Heart right ventricle (tissue), 16 donors: ENCODE results near the gene NBEA. TPM values are rescaled to one million over a fixed set of nuclear protein-coding genes. Genes with fewer than 3 reads are reported as not detected.
"Not testable (repeated sequence)": the region's sequence is repeated elsewhere in the genome, so short reads cannot be mapped to it uniquely, and the experiment has no call there.

Source experiments
- ATAC-seq, 8 donors: fragments of 200-7000 bp; cut with Tn5 transposase; one replicate each; pipeline ENCODE4 v1.9.1; 2020; ENCODE audit warnings: mild to moderate bottlenecking in 8 of 8, moderate library complexity in 8 of 8, moderate number of reproducible peaks in 1 of 8
- DNase-seq, 2 donors: peaks; one replicate each; pipeline ENCODE4 v3.0.0-alpha.2; 2020
- H3K27ac ChIP-seq, 10 donors: fragments of 200-600 bp; sonication (generic) in 2 of 10; one replicate each; pipeline versions ENCODE4 v1.5.0 to v1.8.0; 2020 to 2022; ENCODE audit warnings: mild to moderate bottlenecking in 3 of 10
- H3K27me3 ChIP-seq, 7 donors: fragments of 200-600 bp; one replicate each; pipeline ENCODE4 v1.8.0; 2021 to 2022; ENCODE audit warnings: mild to moderate bottlenecking in 2 of 7
- H3K36me3 ChIP-seq, 9 donors: fragments of 200-600 bp; sonication (generic) in 1 of 9; one replicate each; pipeline versions ENCODE4 v1.5.0 to v1.8.0; 2020 to 2022; ENCODE audit warnings: mild to moderate bottlenecking in 2 of 9
- H3K4me1 ChIP-seq, 9 donors: fragments of 200-600 bp; sonication (generic) in 1 of 9; one replicate each; pipeline versions ENCODE4 v1.5.0 to v1.8.0; 2020 to 2022; ENCODE audit warnings: mild to moderate bottlenecking in 4 of 9
- H3K4me3 ChIP-seq, 10 donors: fragments of 200-600 bp; sonication (generic) in 2 of 10; one replicate each; pipeline versions ENCODE4 v1.5.0 to v1.8.0; 2020 to 2022; ENCODE audit warnings: mild to moderate bottlenecking in 7 of 10, moderate library complexity in 2 of 10
- H3K9me3 ChIP-seq, 11 donors: fragments of 200-600 bp in 10 of 11; sonication (generic) in 2 of 11; one replicate each; pipeline versions ENCODE4 v1.5.0 to v1.8.0; 2013 to 2022; ENCODE audit warnings: mild to moderate bottlenecking in 2 of 11, control low read depth in 1 of 11, moderate library complexity in 1 of 11
- CTCF ChIP-seq, 9 donors: fragments of 200-600 bp; sonication (generic) in 2 of 9; IDR thresholded peaks; one replicate each; pipeline versions ENCODE4 v1.5.0 to v1.8.0; 2021 to 2022; ENCODE audit warnings: antibody characterized with exemption in 9 of 9, mild to moderate bottlenecking in 5 of 9, moderate library complexity in 1 of 9
- WGBS, 2 donors: extraction: QIAGEN DNeasy Blood & Tissue Kit; methylation state at CpG; one replicate each; pipeline ENCODE4 v1.1.7; 2013; ENCODE audit warnings: inconsistent platforms in 1 of 2; 5-methylcytosine and 5-hydroxymethylcytosine counted together
- intact Hi-C, 10 donors: fragments of 100-400 bp; cut with DNase I; formaldehyde crosslinking; loops; one replicate each; pipeline versions ENCODE4 v1.11.1 to v1.14.2; 2022
- polyA plus RNA-seq, 2 donors: library from polyadenylated mRNA; stranded (reverse); fragments of 200-250 nt; gene quantifications; one replicate each; pipeline ENCODE4 v1.2.3, GENCODE V29; 2013
- total RNA-seq, 10 donors: library from RNA; stranded (reverse); fragmentation: NEBNext Ultra II Directional in 3 of 10; extraction: Animal tissue kit (Norgen Biotek cat#: 25700) in 3 of 10; gene quantifications; one replicate each; pipeline versions ENCODE4 v1.2.1 to v1.2.4, GENCODE V29; 2021 to 2023
- donor health status: Arrhythmogenic right ventricular cardiomyopathy.
- donor health status: ischemic (EF 13 %, LVEDD 7.1; RV severe dilation, severe dysfunction).
- donor health status: healthy with polysubstance abuse.
- donor health status: DM: no; HTN: yes; CAD: no.
- donor health status: DM: no; HTN: no; CAD: no.
- donor health status: ischemic (EF 25% LVEDD 6.9; RV normal size, moderate dysfunction).
- donor health status: ischemic (EF 25% LVEDD 5.7; RV mildly dilated, moderate dysfunction).
- donor health status: healthy.
- donor health status: DM: yes; HTN: yes; CAD: no.
- donor health status: Ischemic cardiomyopathy.
- donor health status: ischemic (EF 35%, LVEDD 5.7; RV mildly dilated, moderate dysfunction).
- donor health status: nonischemic (EF 11% LVEDD 7.7; RV severe dilation, severe dysfunction).
- donor health status: DM: yes; HTN: yes; CAD: no.
- donor health status: PGD.
- donor health status: ischemic (EF 29% LVEDD 5.4; RV normal size, mild dysfunction).
- donor health status: nonischemic (EF 23%, LVEDD 6.1; RV moderate dilation, normal function).

Gene NBEA
- total and polyA plus RNA-seq, 12 donors: 4.3 to 30.6 (median 24.5) TPM

GRCh38 chr13:35055705-35056104, 113.6 kb downstream of the NBEA start:
- no peak for ATAC-seq
- H3K9me3 ChIP-seq: no peaks in the 10 kb centered on the region
- intact Hi-C loops: no loop called here

DNA sequence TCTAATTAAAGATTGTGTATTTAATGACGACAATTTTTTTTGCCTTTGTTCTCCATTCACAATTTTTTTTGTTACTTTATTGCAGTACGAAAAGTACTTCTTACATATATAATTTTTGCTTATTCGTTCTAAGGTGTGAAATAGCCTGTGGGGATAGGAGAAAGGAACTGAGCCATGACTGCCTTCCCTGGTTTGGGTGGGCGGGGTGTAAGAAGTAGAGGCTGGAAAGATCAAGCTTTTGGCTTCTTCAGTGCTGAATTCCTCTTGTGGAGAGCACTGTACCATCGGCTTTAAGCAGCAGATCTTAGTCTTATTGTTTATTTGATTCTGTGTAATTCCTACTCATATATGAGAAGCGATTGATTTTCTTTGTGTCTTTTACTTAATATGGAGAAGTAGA, 115.8 kb downstream of the NBEA start:
- no peaks in the 10 kb centered on the region for H3K4me1 ChIP-seq
- DNase-seq: no peak
- no peak overlapping the region for H3K4me3 ChIP-seq
- WGBS, 2 donors: 92 to 96% methylated on average over 6 of the region's 6 CpGs
- H3K27ac ChIP-seq: no peak overlapping the region
- H3K9me3 ChIP-seq: no peaks in the 10 kb centered on the region
- no peaks in the 10 kb centered on the region for H3K27me3 ChIP-seq
- TF ChIP-seq CTCF (IDR thresholded peaks at IDR 0.05): no peak
- H3K36me3 ChIP-seq: peaks cover 0 to 3% (median 0%) of the 10 kb centered on the region in 9 donors
- intact Hi-C loops: no loop called here
- ATAC-seq: no peak

More at GRCh38 chr13:35055705-35056104, 113.6 kb downstream of the NBEA start:
- no peak for TF ChIP-seq CTCF (IDR thresholded peaks at IDR 0.05)
- no peaks in the 10 kb centered on the region for H3K4me1 ChIP-seq
- no peak overlapping the region for H3K4me3 ChIP-seq
- WGBS, 2 donors: 98% methylated on average over 5 of the region's 5 CpGs
- H3K27ac ChIP-seq: no peak overlapping the region
- no peak for DNase-seq
- peaks cover 0 to 3% (median 0%) of the 10 kb centered on the region in 9 donors for H3K36me3 ChIP-seq
- H3K27me3 ChIP-seq: no peaks in the 10 kb centered on the region

- H3K36me3 ChIP-seq, H3K9me3 ChIP-seq, H3K27ac ChIP-seq, DNase-seq, H3K4me1 ChIP-seq, ATAC-seq, H3K27me3 ChIP-seq, intact Hi-C loops, H3K4me3 ChIP-seq: not testable (repeated sequence)
- WGBS, 2 donors: 94% methylated on average over 3 of the region's 3 CpGs
Measured at GRCh38 chr13:35058585-35058984, 116.5 kb downstream of the NBEA start.

DNA sequence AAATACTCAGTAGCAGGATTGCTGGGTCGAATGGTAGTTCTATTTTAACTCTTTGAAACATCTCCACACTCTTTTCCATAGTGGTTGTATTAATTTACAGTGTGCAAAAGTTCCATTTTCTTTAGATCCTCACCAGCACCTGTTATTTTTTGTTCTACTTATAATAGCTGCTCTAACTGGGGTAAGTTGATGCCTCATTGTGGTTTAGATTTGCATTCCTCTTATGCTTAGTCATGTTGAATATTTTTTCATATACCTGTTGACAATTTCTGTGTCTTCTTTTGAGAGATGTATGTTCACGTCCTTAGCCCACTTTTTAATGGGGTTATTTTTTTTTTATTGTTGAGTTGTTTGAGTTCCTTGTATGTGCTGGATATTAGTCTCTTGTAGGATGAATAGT, 144.6 kb downstream of the NBEA start:
- Histone ChIP-seq H3K27me3 (no peaks in the 10 kb centered on the region), H3K27ac (no peak overlapping the region), H3K4me1 (no peaks in the 10 kb centered on the region), H3K4me3 (no peak overlapping the region), H3K36me3 (peaks cover 0 to 11% (median 0%) of the 10 kb centered on the region in 9 donors), H3K9me3 (peaks cover 0 to 26% (median 0%) of the 10 kb centered on the region in 11 donors)
- no peak for TF ChIP-seq CTCF (IDR thresholded peaks at IDR 0.05)
- DNase-seq: no peak
- ATAC-seq: no peak
- WGBS, 2 donors: 87 to 94% methylated on average over 2 of the region's 2 CpGs
- intact Hi-C loops: no loop called here

- H3K4me1 ChIP-seq: no peaks in the 10 kb centered on the region
- peaks cover 0 to 13% (median 0%) of the 10 kb centered on the region in 11 donors for H3K9me3 ChIP-seq
- no peak overlapping the region for H3K4me3 ChIP-seq
- H3K27ac ChIP-seq: no peak overlapping the region
- DNase-seq (no peak), ATAC-seq (no peak)
- intact Hi-C loops: no loop called here
- TF ChIP-seq CTCF (IDR thresholded peaks at IDR 0.05): no peak
- H3K27me3 ChIP-seq: no peaks in the 10 kb centered on the region
- 90 to 92% methylated on average over 4 of the region's 4 CpGs for WGBS, 2 donors
- no peaks in the 10 kb centered on the region for H3K36me3 ChIP-seq
Measured at GRCh38 chr13:35092251-35092650, 150.2 kb downstream of the NBEA start.
